Measurements from ENCODE around the gene FOXO6. TPM values are rescaled to one million over a fixed set of nuclear protein-coding genes. Genes with fewer than 3 reads are reported as not detected.

Gene FOXO6
- total RNA-seq, 1 experiment from 2014 or later: 5.4 TPM

- no peaks in the 10 kb centered on the region for H3K9me3 Mint-ChIP-seq
- ChIA-PET CTCF (interaction anchor here (1.0 to 2.2 kb wide), 4 partner anchors 8 to 37 kb away, joined by 3 to 10 read pairs (median 8); partner anchors contain the start of gene FOXO6), POLR2A (no interaction called here)
- ATAC-seq: no peak
- H3K36me3 Mint-ChIP-seq: no peaks in the 10 kb centered on the region
- peaks cover 40% of the 10 kb centered on the region for H3K4me1 Mint-ChIP-seq
- DNase-seq (ENCODE audit: low spot score): no peak
- no peak overlapping the region for H3K27ac Mint-ChIP-seq
- peaks cover 43% of the 10 kb centered on the region for H3K27me3 Mint-ChIP-seq (ENCODE audit: low read depth)
- no peak overlapping the region for H3K4me3 Mint-ChIP-seq
- TF ChIP-seq RELA (CRISPR knock-in tag; IDR thresholded peaks at IDR 0.05; ENCODE audit: borderline replicate concordance): no peak
- TF ChIP-seq TP53 (CRISPR knock-in tag; IDR thresholded peaks at IDR 0.05): no peak
- no peak for TF ChIP-seq FOXP4 (CRISPR knock-in tag; IDR thresholded peaks at IDR 0.05)
- no peak for TF ChIP-seq FOXJ3 (CRISPR knock-in tag; IDR thresholded peaks at IDR 0.05; ENCODE audit: borderline replicate concordance)
- TF ChIP-seq SOX15 (CRISPR knock-in tag; IDR thresholded peaks at IDR 0.05): no peak
- TF ChIP-seq ATF1 (CRISPR knock-in tag; IDR thresholded peaks at IDR 0.05): no peak
- no peak for TF ChIP-seq ZNF532 (CRISPR knock-in tag; IDR thresholded peaks at IDR 0.05; ENCODE audit: borderline replicate concordance)
- no peak for TF ChIP-seq JAZF1 (CRISPR knock-in tag; IDR thresholded peaks at IDR 0.05)
- no peak for TF ChIP-seq E2F5 (CRISPR knock-in tag; IDR thresholded peaks at IDR 0.05)
- TF ChIP-seq E2F4 (CRISPR knock-in tag; IDR thresholded peaks at IDR 0.05; ENCODE audit: borderline replicate concordance, low read depth): no peak
- no peak for TF ChIP-seq ESRRA (CRISPR knock-in tag; IDR thresholded peaks at IDR 0.05; ENCODE audit: borderline replicate concordance)
- TF ChIP-seq ERG (CRISPR knock-in tag; IDR thresholded peaks at IDR 0.05): no peak
- TF ChIP-seq GTF2I (CRISPR knock-in tag; conservative IDR thresholded peaks at IDR 0.05): no peak
- no peak for TF ChIP-seq ZNF121 (CRISPR knock-in tag; IDR thresholded peaks at IDR 0.05)
- TF ChIP-seq CBFB (CRISPR knock-in tag; IDR thresholded peaks at IDR 0.05; ENCODE audit: low read depth): no peak
- TF ChIP-seq MAX (CRISPR knock-in tag; IDR thresholded peaks at IDR 0.05): no peak
- TF ChIP-seq ZNF425 (CRISPR knock-in tag; conservative IDR thresholded peaks at IDR 0.05): no peak
- TF ChIP-seq ZBTB21 (CRISPR knock-in tag; IDR thresholded peaks at IDR 0.05; ENCODE audit: borderline replicate concordance): no peak
These were observed 25.0 kb downstream of the FOXO6 start for GRCh38 chr1:41386196-41386663.
